ENCODE data around the gene CRMP1. TPM values are rescaled to one million over a fixed set of nuclear protein-coding genes. Genes with fewer than 3 reads are reported as not detected.

CRMP1 gene
- not detected in 2 replicates for total RNA-seq (2021)
- not detected for Bru-seq, nascent RNA
- BruChase-seq, experiment 1, labeled RNA remaining after a 2-hour chase = not detected
- not detected for BruChase-seq, experiment 2, labeled RNA remaining after a 6-hour chase
- long read RNA-seq, partial matches to known transcripts = 0 of 5 reads
- long read RNA-seq, other reads (novel, unspliced or antisense) = 5 of 5 reads

DNA sequence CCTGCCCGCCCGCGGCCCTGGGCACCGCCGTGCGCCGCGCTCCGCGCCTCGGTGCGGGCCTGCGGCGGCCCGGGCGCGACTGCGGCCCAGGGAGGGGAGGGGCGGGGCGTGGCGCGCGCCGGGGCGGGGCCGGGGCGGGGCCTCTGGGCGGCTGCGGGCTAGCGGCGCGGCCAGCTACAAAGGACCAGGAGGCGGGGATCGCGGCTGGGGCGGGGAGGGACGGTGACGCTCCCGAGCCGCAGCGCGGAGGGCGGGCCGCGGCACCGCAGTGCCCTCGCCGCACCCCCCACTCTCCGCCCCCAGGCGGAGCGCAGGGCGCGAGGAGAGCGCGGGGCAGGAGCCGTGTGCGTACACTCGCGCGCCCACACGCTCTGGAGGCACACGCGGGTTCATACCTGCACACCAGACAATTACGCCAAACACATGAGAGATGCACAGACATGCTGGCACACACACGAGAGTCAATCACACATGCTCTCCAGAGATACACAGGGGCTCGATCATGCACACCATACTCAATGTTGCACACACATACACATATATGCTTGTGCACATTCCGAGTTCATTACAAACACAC, at the start of gene CRMP1:
TSS of gene CRMP1 (minus strand) at position 83 of the 577 bp plus-strand sequence. CDS start 117 bp downstream, outside the sequence.
- Histone ChIP-seq H3K9me3 (ENCODE audit: insufficient read depth, low read depth) (no peaks in the 10 kb centered on the region), H3K4me2 (no peak within 1 kb of the TSS), H3K9me2 (ENCODE audit: insufficient read depth) (no peaks in the 10 kb centered on the region), H3K4me3 (no peak within 1 kb of the TSS), H2AFZ (no peak within 1 kb of the TSS), H3K79me2 (ENCODE audit: low read depth) (no peaks in the 10 kb centered on the region), H3K27ac (no peak within 1 kb of the TSS), H4K20me1 (ENCODE audit: insufficient read depth) (no peaks in the 10 kb centered on the region), H3F3A (ENCODE audit: insufficient read depth, low read depth) (no peaks in the 10 kb centered on the region), H3K36me3 (ENCODE audit: low read depth) (no peaks in the 10 kb centered on the region), H3K27me3 (ENCODE audit: insufficient read depth, low read depth) (peaks cover 27% of the 10 kb centered on the region), H3K4me1 (replicated peaks; ENCODE audit: insufficient read depth) (no peaks in the 10 kb centered on the region)
- ChIA-PET POLR2A (ENCODE audit: unreplicated experiment) (no interaction called here), CTCF (no interaction called here)
- BruUV-seq (replicated peaks) = no TSS peak
- intact Hi-C loops (cut with micrococcal nuclease; ENCODE audit: unreplicated experiment) = no loop called here
- TF ChIP-seq EZH2 (IDR thresholded peaks at IDR 0.05; ENCODE audit: low read depth) = no peak
- TF ChIP-seq, protein P1, sequence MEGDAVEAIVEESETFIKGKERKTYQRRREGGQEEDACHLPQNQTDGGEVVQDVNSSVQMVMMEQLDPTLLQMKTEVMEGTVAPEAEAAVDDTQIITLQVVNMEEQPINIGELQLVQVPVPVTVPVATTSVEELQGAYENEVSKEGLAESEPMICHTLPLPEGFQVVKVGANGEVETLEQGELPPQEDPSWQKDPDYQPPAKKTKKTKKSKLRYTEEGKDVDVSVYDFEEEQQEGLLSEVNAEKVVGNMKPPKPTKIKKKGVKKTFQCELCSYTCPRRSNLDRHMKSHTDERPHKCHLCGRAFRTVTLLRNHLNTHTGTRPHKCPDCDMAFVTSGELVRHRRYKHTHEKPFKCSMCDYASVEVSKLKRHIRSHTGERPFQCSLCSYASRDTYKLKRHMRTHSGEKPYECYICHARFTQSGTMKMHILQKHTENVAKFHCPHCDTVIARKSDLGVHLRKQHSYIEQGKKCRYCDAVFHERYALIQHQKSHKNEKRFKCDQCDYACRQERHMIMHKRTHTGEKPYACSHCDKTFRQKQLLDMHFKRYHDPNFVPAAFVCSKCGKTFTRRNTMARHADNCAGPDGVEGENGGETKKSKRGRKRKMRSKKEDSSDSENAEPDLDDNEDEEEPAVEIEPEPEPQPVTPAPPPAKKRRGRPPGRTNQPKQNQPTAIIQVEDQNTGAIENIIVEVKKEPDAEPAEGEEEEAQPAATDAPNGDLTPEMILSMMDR (conservative IDR thresholded peaks at IDR 0.05) = no peak
- no peak for DNase-seq

DNA sequence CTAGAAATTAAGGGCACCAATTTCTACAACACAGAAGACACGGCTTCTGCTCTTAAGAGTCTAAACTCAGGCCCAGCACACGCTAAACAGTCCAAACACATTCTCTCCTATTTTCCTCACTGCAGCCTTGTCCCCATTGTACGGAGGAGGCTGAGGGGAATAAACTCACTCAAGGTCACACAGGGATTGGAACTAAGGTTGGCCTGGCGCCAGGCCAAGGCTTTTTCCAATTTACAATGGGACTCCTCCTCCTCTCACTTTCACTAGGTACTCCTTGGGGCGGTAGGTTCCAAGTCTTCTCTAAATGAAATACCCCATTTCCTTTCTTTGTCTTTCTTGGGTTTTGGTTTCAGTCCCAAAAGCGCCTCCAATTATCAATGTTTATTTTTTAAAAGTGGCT, 48.7 kb upstream of the CRMP1 start:
- CTCF ChIA-PET = no interaction called here
- DNase-seq = no peak
- no peak overlapping the region for H2AFZ ChIP-seq
- H3K36me3 ChIP-seq (ENCODE audit: low read depth) = no peaks in the 10 kb centered on the region
- H3F3A ChIP-seq (ENCODE audit: insufficient read depth, low read depth) = no peaks in the 10 kb centered on the region
- H3K9me3 ChIP-seq (ENCODE audit: insufficient read depth, low read depth) = no peaks in the 10 kb centered on the region
- H3K4me2 ChIP-seq = no peak overlapping the region
- no peaks in the 10 kb centered on the region for H3K4me1 ChIP-seq (replicated peaks; ENCODE audit: insufficient read depth)
- intact Hi-C loops (cut with micrococcal nuclease; ENCODE audit: unreplicated experiment) = no loop called here
- BruUV-seq (replicated peaks) = no TSS peak
- no peak overlapping the region for H3K4me3 ChIP-seq
- no peaks in the 10 kb centered on the region for H4K20me1 ChIP-seq (ENCODE audit: insufficient read depth)
- no peaks in the 10 kb centered on the region for H3K9me2 ChIP-seq (ENCODE audit: insufficient read depth)
- H3K27ac ChIP-seq = no peak overlapping the region
- TF ChIP-seq, protein P1 (conservative IDR thresholded peaks at IDR 0.05) = no peak
- TF ChIP-seq EZH2 (IDR thresholded peaks at IDR 0.05; ENCODE audit: low read depth) = no peak
- no peaks in the 10 kb centered on the region for H3K79me2 ChIP-seq (ENCODE audit: low read depth)
- POLR2A ChIA-PET (ENCODE audit: unreplicated experiment) = no interaction called here
- H3K27me3 ChIP-seq (ENCODE audit: insufficient read depth, low read depth) = peaks cover 31% of the 10 kb centered on the region

DNA sequence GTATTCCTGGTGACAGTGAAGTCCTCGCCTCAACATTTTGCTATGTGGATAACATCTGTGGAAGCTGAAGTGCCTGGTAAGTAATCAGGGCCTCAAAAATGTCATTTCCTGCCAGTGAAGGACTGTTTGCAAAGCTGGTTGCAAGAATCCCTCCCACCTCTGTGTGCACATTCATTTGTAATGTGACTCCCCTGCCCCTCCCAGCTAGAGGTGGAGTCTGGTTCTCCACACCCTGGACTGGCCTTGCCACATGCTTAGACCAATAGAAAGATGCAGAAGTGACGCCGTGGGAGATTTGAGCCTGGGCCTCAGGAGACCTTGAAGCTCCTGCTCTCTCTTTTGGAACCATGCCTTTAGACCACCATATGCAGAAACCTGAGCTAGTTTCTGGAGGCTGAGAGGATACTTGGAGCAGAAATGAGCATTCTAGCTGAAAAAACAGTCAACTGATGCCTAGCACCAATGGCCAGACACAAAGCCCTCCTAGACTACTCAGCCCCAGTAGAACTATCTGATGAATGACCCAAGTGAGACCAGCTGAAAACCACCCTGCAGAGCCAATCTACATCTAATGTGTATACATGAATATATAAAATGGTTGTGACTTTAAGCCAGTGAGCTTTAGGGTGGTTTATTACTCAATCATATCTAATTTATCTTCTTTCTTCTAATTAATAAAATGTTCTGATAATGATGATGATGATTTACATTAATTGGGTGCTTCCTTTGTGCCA, 47.8 kb upstream of the CRMP1 start:
- Histone ChIP-seq H4K20me1 (ENCODE audit: insufficient read depth) (no peaks in the 10 kb centered on the region), H3K27ac (no peak overlapping the region), H3K4me1 (replicated peaks; ENCODE audit: insufficient read depth) (no peaks in the 10 kb centered on the region), H3K27me3 (ENCODE audit: insufficient read depth, low read depth) (peaks cover 32% of the 10 kb centered on the region), H3K36me3 (ENCODE audit: low read depth) (no peaks in the 10 kb centered on the region), H3K79me2 (ENCODE audit: low read depth) (no peaks in the 10 kb centered on the region), H2AFZ (no peak overlapping the region), H3F3A (ENCODE audit: insufficient read depth, low read depth) (no peaks in the 10 kb centered on the region), H3K9me2 (ENCODE audit: insufficient read depth) (no peaks in the 10 kb centered on the region), H3K4me2 (no peak overlapping the region), H3K9me3 (ENCODE audit: insufficient read depth, low read depth) (no peaks in the 10 kb centered on the region), H3K4me3 (no peak overlapping the region)
- ChIA-PET CTCF (no interaction called here), POLR2A (ENCODE audit: unreplicated experiment) (interaction anchor here (0.6 kb wide), 1 partner anchor 16 kb away, joined by 4 read pairs; no protein-coding TSS in a partner anchor)
- peak in 1 of 2 experiments; percentile 5 for DNase-seq
- no peak for TF ChIP-seq EZH2 (IDR thresholded peaks at IDR 0.05; ENCODE audit: low read depth)
- TF ChIP-seq, protein P1 (conservative IDR thresholded peaks at IDR 0.05) = no peak
- BruUV-seq (replicated peaks) = no TSS peak
- intact Hi-C loops (cut with micrococcal nuclease; ENCODE audit: unreplicated experiment) = no loop called here

All from PC-9 (cell line).